ENCODE results near the gene TRIP10.

DNA sequence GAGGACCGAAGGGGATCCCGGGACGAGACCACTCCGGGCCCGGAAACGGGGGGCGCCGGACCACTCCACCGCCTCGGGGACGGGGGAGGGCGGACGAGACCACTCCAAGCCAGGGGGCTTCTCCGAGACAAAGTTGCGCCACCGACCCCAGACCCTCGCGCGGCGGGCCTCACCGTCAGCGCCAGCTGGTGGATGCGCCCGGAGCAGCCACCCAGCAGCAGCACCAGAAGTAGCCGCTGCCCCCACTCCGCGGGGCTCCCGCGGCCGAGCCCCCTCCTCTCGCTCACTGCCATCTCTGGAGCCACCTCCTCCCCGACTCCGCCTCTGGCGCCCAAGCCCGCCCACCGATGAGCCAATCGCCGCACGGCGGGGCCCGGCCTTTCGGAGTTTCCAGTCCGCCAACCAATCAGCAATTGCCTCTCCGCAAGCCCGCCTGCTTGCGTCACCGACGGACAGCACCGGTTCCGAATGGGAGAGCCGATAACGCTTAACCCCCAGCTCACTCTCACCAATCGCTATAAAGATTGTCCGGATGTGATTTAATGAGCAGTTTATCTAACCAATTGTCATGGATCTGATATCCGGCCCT lies 2.1 kb upstream of the TRIP10 start, which contains the start of gene GPR108:
- TF ChIP-seq, protein P1, sequence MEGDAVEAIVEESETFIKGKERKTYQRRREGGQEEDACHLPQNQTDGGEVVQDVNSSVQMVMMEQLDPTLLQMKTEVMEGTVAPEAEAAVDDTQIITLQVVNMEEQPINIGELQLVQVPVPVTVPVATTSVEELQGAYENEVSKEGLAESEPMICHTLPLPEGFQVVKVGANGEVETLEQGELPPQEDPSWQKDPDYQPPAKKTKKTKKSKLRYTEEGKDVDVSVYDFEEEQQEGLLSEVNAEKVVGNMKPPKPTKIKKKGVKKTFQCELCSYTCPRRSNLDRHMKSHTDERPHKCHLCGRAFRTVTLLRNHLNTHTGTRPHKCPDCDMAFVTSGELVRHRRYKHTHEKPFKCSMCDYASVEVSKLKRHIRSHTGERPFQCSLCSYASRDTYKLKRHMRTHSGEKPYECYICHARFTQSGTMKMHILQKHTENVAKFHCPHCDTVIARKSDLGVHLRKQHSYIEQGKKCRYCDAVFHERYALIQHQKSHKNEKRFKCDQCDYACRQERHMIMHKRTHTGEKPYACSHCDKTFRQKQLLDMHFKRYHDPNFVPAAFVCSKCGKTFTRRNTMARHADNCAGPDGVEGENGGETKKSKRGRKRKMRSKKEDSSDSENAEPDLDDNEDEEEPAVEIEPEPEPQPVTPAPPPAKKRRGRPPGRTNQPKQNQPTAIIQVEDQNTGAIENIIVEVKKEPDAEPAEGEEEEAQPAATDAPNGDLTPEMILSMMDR (IDR thresholded peaks at IDR 0.05), result peak in 1 of 4 experiments; percentile 4
- peak; percentile 52 to 66 for TF ChIP-seq POLR2A (IDR thresholded peaks at IDR 0.05)
- TF ChIP-seq EP300 (IDR thresholded peaks at IDR 0.05), result no peak

Data from gastroesophageal sphincter (tissue), 3 donors.